ENCODE measurements around the gene LAMB1. TPM values are rescaled to one million over a fixed set of nuclear protein-coding genes. Genes with fewer than 3 reads are reported as not detected.

Gene LAMB1
- total RNA-seq, 1 experiment from 2014 or later, result 61.0 TPM

DNA sequence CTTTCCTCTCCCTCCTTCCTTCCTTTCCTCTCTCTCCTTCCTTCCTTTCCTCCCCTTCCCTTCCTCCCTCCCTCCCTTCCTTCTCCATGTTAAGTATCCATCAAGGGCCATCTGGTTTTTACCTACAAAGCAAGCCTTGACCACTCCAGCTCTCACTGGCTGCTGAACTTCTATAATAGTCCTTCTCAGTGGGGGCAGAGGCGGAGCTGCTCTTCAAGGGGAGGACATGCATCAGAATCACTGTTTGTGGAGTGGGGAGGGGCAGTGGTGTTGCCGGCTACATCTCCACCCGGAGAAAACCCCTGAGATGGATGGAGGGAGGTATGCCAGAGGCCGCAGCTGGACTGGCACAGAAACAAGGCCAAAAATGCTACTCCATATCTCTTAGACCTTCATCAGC is 25.9 kb downstream of the LAMB1 start:
- DNase-seq, result no peak
- Histone ChIP-seq H3K4me3 (ENCODE audit: insufficient read depth, low read depth, low read length) (no peak overlapping the region), H3K36me3 (replicated peaks; ENCODE audit: control insufficient read depth, insufficient read depth, low read length) (peaks cover 3% of the 10 kb centered on the region), H3K27me3 (ENCODE audit: control insufficient read depth, insufficient read depth, low read length) (no peaks in the 10 kb centered on the region)

DNA sequence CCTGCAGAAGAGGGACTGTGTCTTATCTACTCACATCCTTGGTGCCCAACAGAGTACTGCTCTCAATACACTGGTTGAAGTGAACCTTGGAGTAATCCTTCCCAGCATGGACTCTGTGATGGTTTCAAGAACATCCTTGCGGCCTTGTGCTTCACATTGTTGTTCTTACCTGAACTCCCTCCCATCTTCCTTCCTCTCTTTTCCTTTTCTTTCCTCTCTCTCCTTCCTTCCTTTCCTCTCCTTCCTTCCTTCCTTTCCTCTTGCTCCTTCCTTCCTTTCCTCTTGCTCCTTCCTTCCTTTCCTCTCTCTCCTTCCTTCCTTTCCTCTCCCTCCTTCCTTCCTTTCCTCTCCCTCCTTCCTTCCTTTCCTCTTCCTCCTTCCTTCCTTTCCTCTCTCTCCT is 26.3 kb downstream of the LAMB1 start:
- DNase-seq, result no peak
- peaks cover 3% of the 10 kb centered on the region for H3K36me3 ChIP-seq (replicated peaks; ENCODE audit: control insufficient read depth, insufficient read depth, low read length)

DNA sequence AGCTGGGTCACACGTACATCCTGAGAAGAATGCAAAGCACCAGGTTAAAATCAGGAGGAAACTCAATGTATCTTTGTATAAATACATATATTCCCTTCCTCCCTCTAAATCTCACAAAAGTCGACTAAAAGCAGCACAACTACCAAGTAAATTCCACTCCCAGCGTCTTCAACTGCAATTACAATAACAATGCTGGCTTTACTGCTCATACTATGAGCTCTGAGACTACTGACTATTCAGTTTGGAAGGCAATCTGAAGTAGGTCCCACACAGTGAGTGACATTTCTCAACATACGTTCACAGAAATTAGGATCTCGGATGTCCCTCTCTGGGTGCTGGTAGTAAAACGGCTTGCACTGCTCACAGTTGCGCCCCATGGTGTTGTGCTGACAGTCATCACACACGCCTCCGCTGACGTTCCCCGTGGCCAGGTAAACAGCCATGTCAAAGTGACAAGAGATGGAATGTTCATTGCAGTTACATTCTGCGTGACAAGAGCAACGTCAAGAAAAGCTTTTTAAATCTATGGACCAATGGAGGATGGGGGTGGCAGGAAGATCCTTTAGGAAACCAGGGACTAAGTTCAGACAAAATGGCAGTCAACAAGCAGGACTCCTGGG is 27.5 kb downstream of the LAMB1 start:
- no peaks in the 10 kb centered on the region for H3K27me3 ChIP-seq (ENCODE audit: control insufficient read depth, insufficient read depth, low read length)
- no peak overlapping the region for H3K4me3 ChIP-seq (ENCODE audit: insufficient read depth, low read depth, low read length)
- peak; percentile 5 for DNase-seq
- H3K36me3 ChIP-seq (replicated peaks; ENCODE audit: control insufficient read depth, insufficient read depth, low read length), result peaks cover 3% of the 10 kb centered on the region

More for the DNA sequence above, 26.3 kb downstream of the LAMB1 start:
- Histone ChIP-seq H3K4me3 (ENCODE audit: insufficient read depth, low read depth, low read length) (no peak overlapping the region), H3K27me3 (ENCODE audit: control insufficient read depth, insufficient read depth, low read length) (no peaks in the 10 kb centered on the region)

DNA sequence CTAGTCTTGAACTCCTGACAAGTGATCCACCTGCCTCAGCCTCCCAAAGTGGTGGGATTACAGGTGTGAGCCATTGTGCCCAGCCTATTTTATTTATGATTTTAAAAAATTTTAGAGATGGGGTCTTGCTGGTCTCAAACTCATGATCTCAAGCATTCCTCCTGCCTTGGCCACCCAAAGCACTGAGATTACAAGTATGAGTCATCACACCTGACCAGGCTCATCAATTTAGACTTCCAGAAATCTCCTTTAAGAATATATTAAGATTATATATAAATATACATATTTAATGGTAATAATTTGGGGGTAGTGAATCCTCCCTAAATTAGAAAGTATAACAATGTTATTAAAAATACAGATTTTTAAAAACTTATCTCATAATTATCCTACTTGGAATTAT is 29.1 kb downstream of the LAMB1 start:
- peaks cover 3% of the 10 kb centered on the region for H3K36me3 ChIP-seq (replicated peaks; ENCODE audit: control insufficient read depth, insufficient read depth, low read length)
- H3K4me3 ChIP-seq (ENCODE audit: insufficient read depth, low read depth, low read length), result no peak overlapping the region
- no peaks in the 10 kb centered on the region for H3K27me3 ChIP-seq (ENCODE audit: control insufficient read depth, insufficient read depth, low read length)
- DNase-seq, result no peak

DNA sequence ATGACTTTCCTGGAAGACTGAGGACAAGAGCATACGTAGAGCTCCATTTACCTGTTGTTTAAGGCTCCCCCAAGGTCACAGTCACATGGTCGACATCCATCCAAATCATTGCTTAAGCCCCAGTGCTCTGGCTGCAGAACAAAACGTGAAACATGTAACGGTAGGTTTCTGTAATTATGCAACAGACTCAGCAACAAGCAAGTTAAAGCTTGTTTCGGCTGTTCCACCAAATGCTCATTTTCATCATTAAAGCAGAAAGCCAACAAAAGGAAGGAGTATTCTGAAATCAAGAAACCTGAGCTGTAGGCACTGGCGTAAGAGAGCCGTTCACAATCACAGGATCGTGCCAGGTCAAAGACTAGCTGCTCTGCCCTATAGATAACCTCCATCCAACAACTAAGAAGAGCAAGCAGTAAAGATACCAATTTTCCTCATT is 30.0 kb downstream of the LAMB1 start:
- peaks cover 3% of the 10 kb centered on the region for H3K36me3 ChIP-seq (replicated peaks; ENCODE audit: control insufficient read depth, insufficient read depth, low read length)
- H3K4me3 ChIP-seq (ENCODE audit: insufficient read depth, low read depth, low read length), result no peak overlapping the region
- no peaks in the 10 kb centered on the region for H3K27me3 ChIP-seq (ENCODE audit: control insufficient read depth, insufficient read depth, low read length)
- no peak for DNase-seq

DNA sequence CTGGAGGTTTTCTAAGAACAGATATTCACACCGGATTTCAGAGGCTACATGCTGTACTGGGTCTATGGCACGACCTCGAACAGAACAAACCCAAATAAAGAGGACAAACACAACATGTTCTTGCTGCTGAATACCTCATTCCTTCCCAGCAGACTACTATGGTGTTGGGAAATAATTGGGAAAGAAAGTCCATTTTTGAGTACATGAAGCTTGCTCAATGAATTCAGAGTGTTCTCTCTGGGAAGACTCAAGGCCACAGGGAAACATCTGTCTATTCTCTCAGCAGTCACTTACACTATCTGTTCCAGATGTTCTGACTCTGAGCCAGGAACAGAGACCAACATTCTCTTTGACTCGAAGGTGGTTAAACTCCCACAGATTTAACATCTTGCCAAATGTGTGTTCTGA is 30.9 kb downstream of the LAMB1 start:
- H3K4me3 ChIP-seq (ENCODE audit: insufficient read depth, low read depth, low read length), result no peak overlapping the region
- H3K36me3 ChIP-seq (replicated peaks; ENCODE audit: control insufficient read depth, insufficient read depth, low read length), result peaks cover 3% of the 10 kb centered on the region
- H3K27me3 ChIP-seq (ENCODE audit: control insufficient read depth, insufficient read depth, low read length), result no peaks in the 10 kb centered on the region
- no peak for DNase-seq

DNA sequence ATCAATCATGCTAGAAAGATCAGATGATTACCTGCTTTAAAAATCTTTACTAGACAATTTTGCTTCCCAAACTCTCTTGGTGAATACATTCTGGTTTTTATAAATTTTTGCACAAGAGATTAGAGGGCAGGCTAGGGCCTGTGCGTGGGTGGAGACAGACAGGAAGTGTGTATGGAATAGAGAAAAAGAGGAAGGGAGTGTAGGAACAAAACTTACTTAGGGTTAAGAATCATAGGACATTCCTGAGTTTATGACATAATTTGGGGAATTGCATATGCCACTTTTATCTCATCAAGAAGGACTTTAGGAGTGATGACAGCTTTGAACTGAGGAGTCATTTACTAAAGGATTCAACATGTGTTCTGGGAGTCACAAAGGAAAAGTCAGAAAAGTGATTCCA is 31.3 kb downstream of the LAMB1 start:
- no peaks in the 10 kb centered on the region for H3K27me3 ChIP-seq (ENCODE audit: control insufficient read depth, insufficient read depth, low read length)
- peaks cover 3% of the 10 kb centered on the region for H3K36me3 ChIP-seq (replicated peaks; ENCODE audit: control insufficient read depth, insufficient read depth, low read length)
- DNase-seq, result no peak
- no peak overlapping the region for H3K4me3 ChIP-seq (ENCODE audit: insufficient read depth, low read depth, low read length)

DNA sequence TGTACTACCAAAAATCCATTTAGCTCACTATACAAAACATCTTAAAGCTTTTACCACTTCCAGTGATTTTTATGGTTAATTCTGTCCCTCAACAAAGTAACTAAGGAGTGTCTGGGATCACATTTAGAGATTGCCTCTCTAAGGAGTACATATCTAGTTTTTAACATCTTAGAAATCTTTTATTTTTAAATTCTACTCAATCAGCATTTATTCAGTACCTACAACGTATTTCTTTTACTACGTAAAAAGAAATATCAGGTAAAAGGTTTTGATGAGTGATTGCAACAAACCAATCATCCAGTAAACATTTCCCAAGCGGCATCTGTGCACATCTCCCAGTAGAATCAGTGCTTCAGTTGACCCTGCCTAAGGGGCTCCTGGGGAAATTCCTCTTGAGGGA is 31.9 kb downstream of the LAMB1 start:
- Histone ChIP-seq H3K27me3 (ENCODE audit: control insufficient read depth, insufficient read depth, low read length) (no peaks in the 10 kb centered on the region), H3K4me3 (ENCODE audit: insufficient read depth, low read depth, low read length) (no peak overlapping the region), H3K36me3 (replicated peaks; ENCODE audit: control insufficient read depth, insufficient read depth, low read length) (peaks cover 3% of the 10 kb centered on the region)
- no peak for DNase-seq

DNA sequence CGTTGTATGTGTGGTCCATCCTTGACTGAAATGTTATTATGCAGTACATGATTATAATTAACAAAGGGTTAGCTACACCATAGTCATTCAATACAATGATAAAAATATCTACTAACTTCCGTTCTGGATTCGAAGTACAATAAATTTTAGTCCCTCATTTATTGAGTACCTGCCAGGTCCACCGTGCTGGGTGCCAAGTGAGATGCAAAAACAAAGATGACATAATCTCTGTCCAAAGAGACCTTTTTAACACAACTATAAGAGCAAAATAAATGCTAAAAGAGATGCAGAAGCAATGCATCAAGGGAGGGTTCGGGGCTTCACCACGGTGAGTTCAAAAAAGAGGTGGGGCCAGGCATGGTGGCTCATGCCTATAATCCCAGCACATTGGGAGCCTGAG is 33.1 kb downstream of the LAMB1 start:
- Histone ChIP-seq H3K27me3 (ENCODE audit: control insufficient read depth, insufficient read depth, low read length) (no peaks in the 10 kb centered on the region), H3K36me3 (replicated peaks; ENCODE audit: control insufficient read depth, insufficient read depth, low read length) (no peaks in the 10 kb centered on the region; the same call in none of the 2 replicates), H3K4me3 (ENCODE audit: insufficient read depth, low read depth, low read length) (no peak overlapping the region)
- DNase-seq, result no peak

DNA sequence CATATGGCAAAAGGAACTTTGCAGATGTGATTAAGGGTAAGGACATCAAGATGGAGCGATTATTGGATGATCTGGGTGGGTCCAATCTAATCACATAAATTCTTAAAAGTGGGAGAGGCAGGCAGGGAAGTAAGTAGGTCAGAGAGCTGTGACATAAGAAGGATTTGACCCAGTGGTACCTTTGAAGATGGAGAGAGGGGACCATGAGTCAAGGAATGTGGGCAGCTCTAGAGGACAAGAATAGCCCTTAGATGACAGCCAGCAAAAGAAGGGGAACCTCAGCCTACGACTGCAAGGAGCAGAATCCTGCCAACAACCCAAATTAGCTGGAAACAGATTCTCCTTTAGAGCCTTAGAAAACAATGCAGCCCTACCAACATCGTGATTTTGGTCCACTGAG is 34.5 kb downstream of the LAMB1 start:
- DNase-seq, result no peak
- Histone ChIP-seq H3K36me3 (replicated peaks; ENCODE audit: control insufficient read depth, insufficient read depth, low read length) (no peaks in the 10 kb centered on the region; the same call in none of the 2 replicates), H3K4me3 (ENCODE audit: insufficient read depth, low read depth, low read length) (no peak overlapping the region), H3K27me3 (ENCODE audit: control insufficient read depth, insufficient read depth, low read length) (no peaks in the 10 kb centered on the region)

DNA sequence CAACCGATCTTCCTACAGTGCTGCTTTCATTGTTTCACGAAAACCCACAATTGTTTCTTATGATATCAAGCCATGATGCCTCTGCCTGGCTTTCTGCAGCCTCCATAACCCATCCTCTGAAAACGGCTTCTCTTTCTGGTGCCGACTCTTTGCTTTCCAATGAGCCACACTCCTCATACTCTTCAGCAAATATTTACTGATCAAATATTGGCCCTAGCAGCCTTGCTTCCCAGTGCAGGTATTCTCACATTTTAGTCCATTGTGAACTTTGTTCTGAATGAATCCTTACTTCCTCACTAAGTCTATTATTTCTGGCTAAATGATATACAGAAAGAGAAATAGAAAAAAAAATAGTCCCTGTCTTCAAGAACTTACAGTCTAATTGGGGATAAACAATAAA is 35.5 kb downstream of the LAMB1 start:
- no peaks in the 10 kb centered on the region; the same call in none of the 2 replicates for H3K36me3 ChIP-seq (replicated peaks; ENCODE audit: control insufficient read depth, insufficient read depth, low read length)
- H3K27me3 ChIP-seq (ENCODE audit: control insufficient read depth, insufficient read depth, low read length), result no peaks in the 10 kb centered on the region
- H3K4me3 ChIP-seq (ENCODE audit: insufficient read depth, low read depth, low read length), result no peak overlapping the region
- no peak for DNase-seq

DNA sequence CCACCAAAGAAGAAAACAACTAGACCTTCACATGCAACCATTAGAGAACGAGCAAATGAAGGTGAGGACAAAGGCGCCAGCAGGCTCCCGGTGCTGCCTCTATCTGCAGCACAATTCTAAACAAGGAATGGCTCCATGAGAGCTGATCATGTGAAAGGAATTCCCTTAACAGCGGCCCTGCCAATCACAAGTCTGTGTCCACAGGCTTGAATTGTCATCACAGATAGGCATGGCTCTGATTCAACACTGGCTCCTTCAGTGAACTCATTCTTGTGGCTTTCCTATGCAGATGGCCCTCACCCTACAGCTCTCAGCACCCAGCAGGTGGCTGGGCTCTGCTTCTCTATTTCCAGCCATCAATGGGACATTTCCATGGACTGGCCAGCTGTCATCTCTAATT is 36.2 kb downstream of the LAMB1 start:
- Histone ChIP-seq H3K27me3 (ENCODE audit: control insufficient read depth, insufficient read depth, low read length) (no peaks in the 10 kb centered on the region), H3K36me3 (replicated peaks; ENCODE audit: control insufficient read depth, insufficient read depth, low read length) (no peaks in the 10 kb centered on the region; the same call in 1 of the 2 replicates), H3K4me3 (ENCODE audit: insufficient read depth, low read depth, low read length) (no peak overlapping the region)
- DNase-seq, result peak; percentile 39

DNA sequence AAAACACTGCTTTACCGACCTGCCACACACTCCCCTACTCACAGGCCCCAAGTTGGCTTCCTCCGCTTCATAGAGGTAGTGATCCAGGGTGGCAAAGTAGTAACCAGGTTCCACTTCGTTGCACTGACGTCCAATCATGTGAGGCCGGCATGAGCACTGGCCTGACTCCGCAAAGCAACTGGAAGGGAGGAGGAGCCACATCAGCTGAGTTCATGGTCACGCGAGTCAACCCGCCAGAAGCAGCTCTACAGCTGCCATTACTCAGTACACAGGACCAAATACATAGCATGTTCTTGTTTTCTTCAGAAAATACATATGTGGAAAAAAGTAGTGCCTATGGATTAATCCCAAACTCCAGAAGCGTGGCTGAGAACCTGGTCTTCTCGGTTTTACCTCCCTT is 38.5 kb downstream of the LAMB1 start:
- no peaks in the 10 kb centered on the region; the same call in 1 of the 2 replicates for H3K36me3 ChIP-seq (replicated peaks; ENCODE audit: control insufficient read depth, insufficient read depth, low read length)
- no peaks in the 10 kb centered on the region for H3K27me3 ChIP-seq (ENCODE audit: control insufficient read depth, insufficient read depth, low read length)
- no peak overlapping the region for H3K4me3 ChIP-seq (ENCODE audit: insufficient read depth, low read depth, low read length)
- DNase-seq, result no peak

DNA sequence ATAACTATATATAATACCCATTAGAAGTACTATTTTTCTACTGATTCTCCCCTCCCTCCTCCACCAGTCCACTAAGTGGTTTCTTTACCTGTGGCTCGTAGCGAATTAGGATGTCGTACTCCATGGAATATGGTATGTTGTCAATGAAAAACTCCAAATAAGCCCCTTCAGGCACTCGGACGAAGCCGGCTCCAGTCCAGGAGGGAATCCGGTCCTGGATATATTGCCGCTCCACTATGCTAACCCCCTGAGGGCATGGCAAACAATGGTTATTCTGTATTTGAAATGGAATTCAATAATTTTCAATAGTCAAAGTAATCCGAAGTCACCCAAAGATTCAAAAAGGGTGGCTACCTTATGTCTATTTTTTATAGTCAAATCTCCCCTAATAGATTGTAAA is 40.1 kb downstream of the LAMB1 start:
- DNase-seq, result no peak
- Histone ChIP-seq H3K27me3 (ENCODE audit: control insufficient read depth, insufficient read depth, low read length) (no peaks in the 10 kb centered on the region), H3K36me3 (replicated peaks; ENCODE audit: control insufficient read depth, insufficient read depth, low read length) (peaks cover 1% of the 10 kb centered on the region; the same call in 1 of the 2 replicates), H3K4me3 (ENCODE audit: insufficient read depth, low read depth, low read length) (no peak overlapping the region)

DNA sequence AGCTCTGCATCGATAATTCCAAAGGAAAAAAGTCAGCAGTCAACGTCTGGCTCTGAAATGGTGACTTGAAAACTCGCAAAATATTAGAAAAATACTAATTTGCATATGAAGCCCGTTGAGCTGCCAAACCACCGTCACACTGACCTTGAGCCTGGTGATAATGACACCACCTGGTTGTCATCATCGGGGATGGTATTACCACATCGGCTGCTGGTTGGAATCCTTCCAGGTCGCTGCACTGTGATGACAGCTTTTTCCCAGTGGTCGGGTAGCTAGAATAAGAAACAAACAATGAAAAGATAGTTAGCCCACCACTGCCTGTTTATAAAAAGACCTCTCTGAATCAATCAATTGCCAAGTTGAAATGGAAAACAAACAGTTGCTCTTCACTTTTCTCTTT is 41.6 kb downstream of the LAMB1 start:
- H3K36me3 ChIP-seq (replicated peaks; ENCODE audit: control insufficient read depth, insufficient read depth, low read length), result peaks cover 1% of the 10 kb centered on the region
- H3K27me3 ChIP-seq (ENCODE audit: control insufficient read depth, insufficient read depth, low read length), result no peaks in the 10 kb centered on the region
- DNase-seq, result no peak
- H3K4me3 ChIP-seq (ENCODE audit: insufficient read depth, low read depth, low read length), result no peak overlapping the region

DNA sequence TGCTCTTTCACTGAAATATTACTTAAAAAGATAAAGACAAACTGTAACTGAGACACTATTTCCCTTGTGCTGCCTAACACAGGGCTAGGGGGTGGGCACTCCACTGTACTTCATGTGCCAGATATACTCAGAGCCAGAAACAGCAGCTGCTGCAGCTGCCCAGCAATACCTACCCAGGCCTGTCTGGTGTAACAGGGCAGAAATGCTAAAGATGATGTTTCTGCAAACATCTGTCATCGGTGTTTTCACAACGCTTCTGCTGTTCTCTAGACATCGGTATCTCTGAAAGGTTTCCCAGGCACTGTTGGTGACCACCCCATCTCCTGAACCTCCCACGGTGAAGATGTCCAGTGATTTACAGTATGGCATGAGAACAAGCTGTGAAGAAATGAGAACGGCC is 42.7 kb downstream of the LAMB1 start:
- Histone ChIP-seq H3K4me3 (ENCODE audit: insufficient read depth, low read depth, low read length) (no peak overlapping the region), H3K27me3 (ENCODE audit: control insufficient read depth, insufficient read depth, low read length) (no peaks in the 10 kb centered on the region), H3K36me3 (replicated peaks; ENCODE audit: control insufficient read depth, insufficient read depth, low read length) (peaks cover 1% of the 10 kb centered on the region; the same call in 1 of the 2 replicates)
- DNase-seq, result no peak
